GM21528 (cell line): ENCODE results near the gene ONECUT1.
A peak's percentile ranks its signal among the peaks of the same experiment; 100 is the strongest.

Experiments
- ATAC-seq: cut with Tn5 transposase; IDR thresholded peaks from one replicate; pipeline ENCODE4 v1.9.1; 2021; ENCODE audit warnings: mild to moderate bottlenecking, moderate library complexity; ENCODE audit not compliant: unreplicated experiment, low FRiP score

The ONECUT1 gene

GRCh38 chr15:52734329-52734728 is 55.8 kb downstream of the ONECUT1 start:
- no peak for ATAC-seq

GRCh38 chr15:52733696-52734255 is 56.4 kb downstream of the ONECUT1 start:
- ATAC-seq = no peak

GRCh38 chr15:52733088-52733487 is 57.0 kb downstream of the ONECUT1 start:
- ATAC-seq = no peak

GRCh38 chr15:52732551-52732950 is 57.6 kb downstream of the ONECUT1 start:
- no peak for ATAC-seq

- ATAC-seq = no peak
Measured at GRCh38 chr15:52731732-52732470, 58.2 kb downstream of the ONECUT1 start.

GRCh38 chr15:52731004-52731403 is 59.1 kb downstream of the ONECUT1 start:
- ATAC-seq = no peak

GRCh38 chr15:52730594-52730993 is 59.5 kb downstream of the ONECUT1 start:
- no peak for ATAC-seq

- peak; percentile 81 for ATAC-seq
Measured at GRCh38 chr15:52730173-52730572, 60.0 kb downstream of the ONECUT1 start.

- no peak for ATAC-seq
Measured at GRCh38 chr15:52728899-52729298, 61.2 kb downstream of the ONECUT1 start.

- no peak for ATAC-seq
Measured at GRCh38 chr15:52727815-52728214, 62.3 kb downstream of the ONECUT1 start.

GRCh38 chr15:52726195-52726594 is 63.9 kb downstream of the ONECUT1 start:
- ATAC-seq = no peak

GRCh38 chr15:52718551-52718950 is 71.6 kb downstream of the ONECUT1 start:
- ATAC-seq = no peak

- ATAC-seq = no peak
Measured at GRCh38 chr15:52717924-52718323, 72.2 kb downstream of the ONECUT1 start.

GRCh38 chr15:52717481-52717880 is 72.7 kb downstream of the ONECUT1 start:
- no peak for ATAC-seq

GRCh38 chr15:52716536-52716935 is 73.6 kb downstream of the ONECUT1 start:
- ATAC-seq = no peak

GRCh38 chr15:52715411-52715810 is 74.7 kb downstream of the ONECUT1 start:
- no peak for ATAC-seq

- ATAC-seq = no peak
Measured at GRCh38 chr15:52714968-52715367, 75.2 kb downstream of the ONECUT1 start.

GRCh38 chr15:52710708-52711389 is 79.3 kb downstream of the ONECUT1 start:
- no peak for ATAC-seq

GRCh38 chr15:52710050-52710707 is 80.0 kb downstream of the ONECUT1 start:
- peak; percentile 59 for ATAC-seq

- ATAC-seq = peak; percentile 88
Measured at GRCh38 chr15:52709187-52709981, 80.8 kb downstream of the ONECUT1 start.
